OCI-M2 (cell line): ENCODE results near the gene P2RY6.
"Not testable (repeated sequence)": the region's sequence is repeated elsewhere in the genome, so short reads cannot be mapped to it uniquely, and the experiment has no call there.

Experiments used
- DNase-seq: peaks from one replicate; lab custom pipeline; 2025; ENCODE audit not compliant: unreplicated experiment; lab: John Stamatoyannopoulos, UW

P2RY6 gene

GRCh38 chr11:73259406-73260126, 12.6 kb upstream of the P2RY6 start:
- DNase-seq = no peak

- DNase-seq = no peak
Measured at GRCh38 chr11:73260127-73260457, 12.0 kb upstream of the P2RY6 start.

GRCh38 chr11:73262851-73263495, 9.2 kb upstream of the P2RY6 start:
- no peak for DNase-seq

GRCh38 chr11:73263640-73264039, 8.5 kb upstream of the P2RY6 start:
- no peak for DNase-seq

GRCh38 chr11:73265278-73265810, 6.8 kb upstream of the P2RY6 start:
- DNase-seq = no peak

- DNase-seq = no peak
Measured at GRCh38 chr11:73265853-73266645, 6.1 kb upstream of the P2RY6 start.

GRCh38 chr11:73266646-73267020, 5.5 kb upstream of the P2RY6 start:
- no peak for DNase-seq

GRCh38 chr11:73267122-73267846, 4.9 kb upstream of the P2RY6 start:
- no peak for DNase-seq

- no peak for DNase-seq
Measured at GRCh38 chr11:73267906-73268540, 4.1 kb upstream of the P2RY6 start.

GRCh38 chr11:73268671-73269271, 3.4 kb upstream of the P2RY6 start:
- DNase-seq = no peak

GRCh38 chr11:73269459-73270015, 2.6 kb upstream of the P2RY6 start:
- no peak for DNase-seq

- DNase-seq = no peak
Measured at GRCh38 chr11:73270016-73270854, 1.9 kb upstream of the P2RY6 start.

GRCh38 chr11:73270855-73271477, 1.2 kb upstream of the P2RY6 start:
- no peak for DNase-seq

GRCh38 chr11:73271478-73271865, 666 bp upstream of the P2RY6 start:
- DNase-seq = not testable (repeated sequence)

GRCh38 chr11:73272680-73273038, 521 bp downstream of the P2RY6 start:
- DNase-seq = no peak

GRCh38 chr11:73273222-73273895, 1.2 kb downstream of the P2RY6 start:
- no peak for DNase-seq

- DNase-seq = not testable (repeated sequence)
Measured at GRCh38 chr11:73274191-73274590, 2.1 kb downstream of the P2RY6 start.

GRCh38 chr11:73274722-73275380, 2.7 kb downstream of the P2RY6 start:
- no peak for DNase-seq
